Islet of Langerhans (tissue), 1 donor: ENCODE measurements around the gene CLIP2.
"Not testable (repeated sequence)": the region's sequence is repeated elsewhere in the genome, so short reads cannot be mapped to it uniquely, and the experiment has no call there.

Source experiments
- FAIRE-seq: peaks from one replicate; lab custom pipeline; 2011; peaks lifted over from hg19 to GRCh38; lab: Jason Lieb, UNC

CLIP2 gene

GRCh38 chr7:74405191-74405898, 116.1 kb downstream of the CLIP2 start:
- no peak for FAIRE-seq

- no peak for FAIRE-seq
These were observed 116.8 kb downstream of the CLIP2 start for GRCh38 chr7:74405899-74406512.

GRCh38 chr7:74407958-74408357, 118.8 kb downstream of the CLIP2 start:
- no peak for FAIRE-seq

- FAIRE-seq, result no peak
These were observed 120.4 kb downstream of the CLIP2 start for GRCh38 chr7:74409571-74409970.

GRCh38 chr7:74410772-74411171, 121.6 kb downstream of the CLIP2 start:
- no peak for FAIRE-seq

GRCh38 chr7:74411571-74411970, 122.4 kb downstream of the CLIP2 start:
- FAIRE-seq, result not testable (repeated sequence)

GRCh38 chr7:74412056-74412455, 122.8 kb downstream of the CLIP2 start:
- FAIRE-seq, result no peak

GRCh38 chr7:74412603-74413002, 123.4 kb downstream of the CLIP2 start:
- FAIRE-seq, result no peak

- FAIRE-seq, result not testable (repeated sequence)
These were observed 125.6 kb downstream of the CLIP2 start for GRCh38 chr7:74414595-74415333.

GRCh38 chr7:74417419-74417971, 128.3 kb downstream of the CLIP2 start:
- no peak for FAIRE-seq

GRCh38 chr7:74418076-74418475, 128.9 kb downstream of the CLIP2 start:
- FAIRE-seq, result no peak

GRCh38 chr7:74418538-74418937, 129.3 kb downstream of the CLIP2 start:
- no peak for FAIRE-seq

- not testable (repeated sequence) for FAIRE-seq
These were observed 130.0 kb downstream of the CLIP2 start for GRCh38 chr7:74419232-74419631.

GRCh38 chr7:74420006-74420405, 130.8 kb downstream of the CLIP2 start:
- FAIRE-seq, result no peak

GRCh38 chr7:74424291-74424880, 135.2 kb downstream of the CLIP2 start:
- no peak for FAIRE-seq

GRCh38 chr7:74428023-74428422, 138.8 kb downstream of the CLIP2 start:
- FAIRE-seq, result no peak

- no peak for FAIRE-seq
These were observed 140.0 kb downstream of the CLIP2 start for GRCh38 chr7:74429153-74429747.

- not testable (repeated sequence) for FAIRE-seq
These were observed 141.2 kb downstream of the CLIP2 start for GRCh38 chr7:74430409-74430808.

- no peak for FAIRE-seq
These were observed 141.8 kb downstream of the CLIP2 start for GRCh38 chr7:74430961-74431466.

GRCh38 chr7:74437291-74437571, 148.0 kb downstream of the CLIP2 start:
- not testable (repeated sequence) for FAIRE-seq

GRCh38 chr7:74438327-74438726, 149.1 kb downstream of the CLIP2 start:
- FAIRE-seq, result no peak

- no peak for FAIRE-seq
These were observed 150.3 kb downstream of the CLIP2 start for GRCh38 chr7:74439541-74439940.
